WTC11 (cell line): ENCODE measurements around the gene ABLIM2. TPM values are rescaled to one million over a fixed set of nuclear protein-coding genes. Genes with fewer than 3 reads are reported as not detected.

ENCODE experiments used
- ATAC-seq: fragments of 200-7000 bp; cut with Tn5 transposase; 2 replicates; pipeline ENCODE4 v1.10.0; 2021; ENCODE audit warnings: mild to moderate bottlenecking, moderate library complexity
- CTCF ChIA-PET: fragments of 300-600 bp; sonication (Branson Sonifier 250); formaldehyde crosslinking; loops from one replicate; lab custom pipeline; 2021; ENCODE audit warnings: antibody characterized with exemption; lab: Charles Lee
- POLR2A ChIA-PET: fragments of 350-600 bp; sonication (Branson Sonifier 250); formaldehyde crosslinking; loops from one replicate; lab custom pipeline; 2021; ENCODE audit warnings: antibody characterized with exemption; lab: Charles Lee
- DNase-seq: peaks from one replicate; pipeline ENCODE4 v3.0.0; 2021; ENCODE audit warnings: low spot score
- H3K27ac Mint-ChIP-seq: 2 replicates; pipeline ENCODE4 v1.8.0; 2021; ENCODE audit warnings: mixed read lengths
- H3K27me3 Mint-ChIP-seq: 2 replicates; pipeline ENCODE4 v1.8.0; 2021; ENCODE audit warnings: low read depth, mild to moderate bottlenecking, moderate library complexity, mixed read lengths
- H3K36me3 Mint-ChIP-seq: 2 replicates; pipeline ENCODE4 v1.8.0; 2021; ENCODE audit warnings: mixed read lengths
- H3K4me1 Mint-ChIP-seq: 2 replicates; pipeline ENCODE4 v1.8.0; 2022; ENCODE audit warnings: mixed read lengths
- H3K4me3 Mint-ChIP-seq: 2 replicates; pipeline ENCODE4 v1.8.0; 2021; ENCODE audit warnings: mild to moderate bottlenecking, moderate library complexity, mixed read lengths
- H3K9me3 Mint-ChIP-seq: 2 replicates; pipeline ENCODE4 v1.8.0; 2021; ENCODE audit warnings: mixed read lengths
- AFF4 ChIP-seq: sonication (generic); formaldehyde crosslinking; IDR thresholded peaks from 2 replicates; pipeline ENCODE4 v1.8.1; 2023; ENCODE audit warnings: mild to moderate bottlenecking, missing genetic modification reagents, borderline replicate concordance
- ATF3 ChIP-seq: sonication (generic); formaldehyde crosslinking; conservative IDR thresholded peaks from 2 replicates; pipeline ENCODE4 v1.8.1; 2022; ENCODE audit warnings: mild to moderate bottlenecking, missing genetic modification reagents
- CBFB ChIP-seq: sonication (generic); formaldehyde crosslinking; IDR thresholded peaks from 2 replicates; pipeline ENCODE4 v1.8.1; 2022; ENCODE audit warnings: mild to moderate bottlenecking, low read depth, missing genetic modification reagents
- FOXP4 ChIP-seq: sonication (generic); formaldehyde crosslinking; IDR thresholded peaks from 2 replicates; pipeline ENCODE4 v1.8.0; 2022; ENCODE audit warnings: mild to moderate bottlenecking, missing genetic modification reagents
- GTF2I ChIP-seq: fragments of 250-450 bp; sonication (Bioruptor Pico); conservative IDR thresholded peaks from 2 replicates; pipeline ENCODE4 v1.4.0; 2021; ENCODE audit warnings: mild to moderate bottlenecking
- IRF1 ChIP-seq: sonication (generic); formaldehyde crosslinking; IDR thresholded peaks from 2 replicates; pipeline ENCODE4 v1.8.0; 2023; ENCODE audit warnings: missing genetic modification reagents
- JAZF1 ChIP-seq: fragments of 250-450 bp; sonication (Bioruptor Pico); IDR thresholded peaks from 2 replicates; pipeline ENCODE4 v1.9.0; 2021; ENCODE audit warnings: moderate library complexity, mild to moderate bottlenecking, inconsistent platforms
- MXD4 ChIP-seq: fragments of 250-450 bp; sonication (Bioruptor Pico); IDR thresholded peaks from 2 replicates; pipeline ENCODE4 v1.8.0; 2021; ENCODE audit warnings: mild to moderate bottlenecking, moderate library complexity, borderline replicate concordance
- NR3C1 ChIP-seq: sonication (generic); formaldehyde crosslinking; conservative IDR thresholded peaks from 2 replicates; pipeline ENCODE4 v1.8.1; 2023; ENCODE audit warnings: low read depth, mild to moderate bottlenecking, missing genetic modification reagents
- PRRX2 ChIP-seq: fragments of 250-450 bp; sonication (Bioruptor Pico); IDR thresholded peaks from 2 replicates; pipeline ENCODE4 v1.8.0; 2021; ENCODE audit warnings: mild to moderate bottlenecking
- STAT6 ChIP-seq: sonication (generic); formaldehyde crosslinking; conservative IDR thresholded peaks from 2 replicates; pipeline ENCODE4 v1.8.1; 2023; ENCODE audit warnings: mild to moderate bottlenecking, low read depth, missing genetic modification reagents, moderate library complexity
- TP53 ChIP-seq: sonication (generic); formaldehyde crosslinking; IDR thresholded peaks from 2 replicates; pipeline ENCODE4 v1.8.1; 2023; ENCODE audit warnings: mild to moderate bottlenecking, missing genetic modification reagents
- ZNF121 ChIP-seq: sonication (generic); formaldehyde crosslinking; IDR thresholded peaks from 2 replicates; pipeline ENCODE4 v1.8.0; 2023; ENCODE audit warnings: missing genetic modification reagents
- ZNF138 ChIP-seq: sonication (generic); formaldehyde crosslinking; conservative IDR thresholded peaks from 2 replicates; pipeline ENCODE4 v1.8.1; 2022; ENCODE audit warnings: mild to moderate bottlenecking, moderate library complexity, missing genetic modification reagents
- ZNF219 ChIP-seq: sonication (generic); formaldehyde crosslinking; IDR thresholded peaks from 2 replicates; pipeline ENCODE4 v1.8.0; 2023; ENCODE audit warnings: missing genetic modification reagents, mild to moderate bottlenecking, borderline replicate concordance
- ZNF281 ChIP-seq: sonication (generic); formaldehyde crosslinking; IDR thresholded peaks from 2 replicates; pipeline ENCODE4 v1.8.0; 2023; ENCODE audit warnings: mild to moderate bottlenecking, missing genetic modification reagents
- ZNF396 ChIP-seq: fragments of 250-450 bp; sonication (Bioruptor Pico); IDR thresholded peaks from 2 replicates; pipeline ENCODE4 v1.8.0; 2021; ENCODE audit warnings: mild to moderate bottlenecking, moderate library complexity, borderline replicate concordance
- ZNF423 ChIP-seq: fragments of 250-450 bp; sonication (Bioruptor Pico); IDR thresholded peaks from 2 replicates; pipeline ENCODE4 v2.1.2; 2022; ENCODE audit warnings: mild to moderate bottlenecking, moderate library complexity
- total RNA-seq: library from RNA; stranded (reverse); gene quantifications from 3 replicates; pipeline ENCODE4 v1.2.3, GENCODE V29; 2021
- TF ChIP-seq, protein P1 (sequence below): sonication (generic); formaldehyde crosslinking; IDR thresholded peaks from 2 replicates; pipeline ENCODE4 v1.8.0; 2022; ENCODE audit warnings: mild to moderate bottlenecking, missing genetic modification reagents
- TF ChIP-seq, protein P2 (sequence below): sonication (generic); formaldehyde crosslinking; IDR thresholded peaks from 2 replicates; pipeline ENCODE4 v1.8.1; 2023; ENCODE audit warnings: mild to moderate bottlenecking, missing genetic modification reagents

Gene ABLIM2
- total RNA-seq, 1 experiment from 2014 or later: 2.6 TPM

- TF ChIP-seq, protein P1, sequence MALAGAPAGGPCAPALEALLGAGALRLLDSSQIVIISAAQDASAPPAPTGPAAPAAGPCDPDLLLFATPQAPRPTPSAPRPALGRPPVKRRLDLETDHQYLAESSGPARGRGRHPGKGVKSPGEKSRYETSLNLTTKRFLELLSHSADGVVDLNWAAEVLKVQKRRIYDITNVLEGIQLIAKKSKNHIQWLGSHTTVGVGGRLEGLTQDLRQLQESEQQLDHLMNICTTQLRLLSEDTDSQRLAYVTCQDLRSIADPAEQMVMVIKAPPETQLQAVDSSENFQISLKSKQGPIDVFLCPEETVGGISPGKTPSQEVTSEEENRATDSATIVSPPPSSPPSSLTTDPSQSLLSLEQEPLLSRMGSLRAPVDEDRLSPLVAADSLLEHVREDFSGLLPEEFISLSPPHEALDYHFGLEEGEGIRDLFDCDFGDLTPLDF (CRISPR knock-in tag): no peak
- TF ChIP-seq ZNF396 (CRISPR knock-in tag) (no peak), MXD4 (CRISPR knock-in tag) (no peak), GTF2I (CRISPR knock-in tag) (no peak), NR3C1 (no peak), ZNF121 (no peak)
Observed at GRCh38 chr4:8115203-8115520, 43.5 kb downstream of the ABLIM2 start (continued).

DNA sequence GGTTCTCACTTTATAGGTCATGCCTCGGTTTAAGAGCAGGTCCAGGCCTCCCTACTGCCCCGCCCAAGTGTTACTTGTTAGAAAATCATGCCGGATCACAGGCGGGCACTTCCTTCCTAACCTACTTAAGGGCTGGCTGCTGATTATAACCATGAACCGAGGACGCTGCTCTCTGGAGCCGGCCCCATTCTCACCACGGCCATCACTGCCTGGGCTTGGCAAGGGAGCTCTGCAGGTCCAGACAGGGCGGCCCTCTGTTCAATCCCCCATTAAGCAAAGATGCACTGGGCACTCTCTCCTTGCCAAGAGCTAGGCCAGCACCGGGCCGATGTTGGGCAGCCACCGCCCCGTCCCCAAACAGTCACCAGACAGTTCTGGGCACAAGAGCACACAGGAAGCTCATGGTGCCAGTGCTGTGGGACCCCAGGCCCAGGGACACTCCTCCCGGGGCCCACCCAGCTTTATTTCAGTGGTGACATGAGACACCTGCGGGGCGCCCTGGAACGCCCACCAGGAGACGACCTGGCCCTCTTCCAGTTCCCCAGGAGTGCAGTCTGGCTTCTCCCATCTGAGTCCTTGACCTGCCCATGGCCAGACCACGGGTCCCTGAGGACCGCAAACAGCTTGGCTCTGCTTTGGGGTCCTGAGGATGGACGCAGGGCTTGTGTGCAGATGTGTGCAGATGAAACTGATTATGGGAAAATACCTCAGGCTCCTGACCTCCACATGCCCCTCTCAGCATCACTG lies 44.0 kb downstream of the ABLIM2 start:
- peaks cover 30% of the 10 kb centered on the region for H3K4me1 Mint-ChIP-seq
- CTCF ChIA-PET: interaction anchor here (0.6 to 2.7 kb wide), 5 partner anchors 11 to 265 kb away, joined by 3 to 10 read pairs (median 3); partner anchors contain the start of gene ABLIM2
- no peak for TF ChIP-seq CBFB (CRISPR knock-in tag)
- TF ChIP-seq ZNF219 (CRISPR knock-in tag): no peak
- no peak for TF ChIP-seq STAT6
- TF ChIP-seq JAZF1: no peak
- TF ChIP-seq ZNF423: no peak
- TF ChIP-seq, protein P2, sequence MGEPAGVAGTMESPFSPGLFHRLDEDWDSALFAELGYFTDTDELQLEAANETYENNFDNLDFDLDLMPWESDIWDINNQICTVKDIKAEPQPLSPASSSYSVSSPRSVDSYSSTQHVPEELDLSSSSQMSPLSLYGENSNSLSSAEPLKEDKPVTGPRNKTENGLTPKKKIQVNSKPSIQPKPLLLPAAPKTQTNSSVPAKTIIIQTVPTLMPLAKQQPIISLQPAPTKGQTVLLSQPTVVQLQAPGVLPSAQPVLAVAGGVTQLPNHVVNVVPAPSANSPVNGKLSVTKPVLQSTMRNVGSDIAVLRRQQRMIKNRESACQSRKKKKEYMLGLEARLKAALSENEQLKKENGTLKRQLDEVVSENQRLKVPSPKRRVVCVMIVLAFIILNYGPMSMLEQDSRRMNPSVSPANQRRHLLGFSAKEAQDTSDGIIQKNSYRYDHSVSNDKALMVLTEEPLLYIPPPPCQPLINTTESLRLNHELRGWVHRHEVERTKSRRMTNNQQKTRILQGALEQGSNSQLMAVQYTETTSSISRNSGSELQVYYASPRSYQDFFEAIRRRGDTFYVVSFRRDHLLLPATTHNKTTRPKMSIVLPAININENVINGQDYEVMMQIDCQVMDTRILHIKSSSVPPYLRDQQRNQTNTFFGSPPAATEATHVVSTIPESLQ (CRISPR knock-in tag): no peak
- TF ChIP-seq FOXP4 (CRISPR knock-in tag): no peak
- TF ChIP-seq PRRX2: no peak
- no peak for TF ChIP-seq IRF1 (CRISPR knock-in tag)
- TF ChIP-seq TP53 (CRISPR knock-in tag): no peak
- TF ChIP-seq ZNF281 (CRISPR knock-in tag): no peak
- no peak for TF ChIP-seq ZNF396 (CRISPR knock-in tag)
- TF ChIP-seq AFF4: no peak
- TF ChIP-seq ZNF138 (CRISPR knock-in tag): no peak
- no peak for TF ChIP-seq ATF3 (CRISPR knock-in tag)
- DNase-seq: no peak
- H3K4me3 Mint-ChIP-seq: no peak overlapping the region
- H3K9me3 Mint-ChIP-seq: peaks cover 7% of the 10 kb centered on the region
- H3K36me3 Mint-ChIP-seq: no peaks in the 10 kb centered on the region
- ATAC-seq: no peak
- H3K27me3 Mint-ChIP-seq: peaks cover 3% of the 10 kb centered on the region; the same call in 1 of the 2 replicates
- POLR2A ChIA-PET: no interaction called here
- H3K27ac Mint-ChIP-seq: no peak overlapping the region
